Common myeloid progenitor, CD34-positive (primary cell): ENCODE data around the gene SEC61A1.

Experiments used
- CTCF ChIA-PET: fragments of 350-600 bp; sonication (Branson Sonifier 250); formaldehyde crosslinking; loops from one replicate; lab custom pipeline; 2021; ENCODE audit warnings: antibody characterized with exemption; lab: Charles Lee
- POLR2A ChIA-PET: fragments of 350-600 bp; sonication (Branson Sonifier 250); formaldehyde crosslinking; loops from one replicate; lab custom pipeline; 2021; ENCODE audit warnings: antibody characterized with exemption; lab: Charles Lee
- DNase-seq, 3 donors: peaks; one replicate each; pipeline versions ENCODE4 v3.0.0 to v3.0.0-alpha.2; 2013
- H3K27ac ChIP-seq, 2 experiments: 1 replicate in 1 of 2; 2 replicates in 1 of 2; pipeline ENCODE4 v1.7.0; 2013; ENCODE audit warnings: inconsistent platforms in 2 of 2, low read length in 2 of 2, mild to moderate bottlenecking in 2 of 2, low read depth in 1 of 2, moderate library complexity in 1 of 2; ENCODE audit not compliant: severe bottlenecking in 2 of 2, insufficient read depth in 1 of 2, poor library complexity in 1 of 2
- H3K27me3 ChIP-seq, 5 experiments: replicated peaks in 2 of 5; 1 replicate in 3 of 5; 2 replicates in 2 of 5; pipeline versions ENCODE4 v1.6.1 to v1.7.0; 2013; ENCODE audit warnings: low read length in 4 of 5, mild to moderate bottlenecking in 2 of 5, moderate library complexity in 2 of 5, inconsistent platforms in 1 of 5; ENCODE audit not compliant: insufficient read depth in 5 of 5, control insufficient read depth in 4 of 5
- H3K36me3 ChIP-seq, 4 experiments: 1 replicate in 2 of 4; 2 replicates in 2 of 4; pipeline versions ENCODE4 v1.6.1 to v1.7.0; 2013; ENCODE audit warnings: low read length in 3 of 4, control low read depth in 1 of 4, mild to moderate bottlenecking in 1 of 4; ENCODE audit not compliant: control insufficient read depth in 4 of 4, insufficient read depth in 4 of 4
- H3K4me1 ChIP-seq, 4 experiments: 1 replicate in 3 of 4; 2 replicates in 1 of 4; pipeline versions ENCODE4 v1.6.1 to v1.7.1; 2013; ENCODE audit warnings: low read length in 3 of 4, mild to moderate bottlenecking in 3 of 4, control low read depth in 1 of 4, inconsistent platforms in 1 of 4, moderate library complexity in 1 of 4; ENCODE audit not compliant: control insufficient read depth in 4 of 4, insufficient read depth in 4 of 4; ENCODE audit errors: control extremely low read depth in 1 of 4
- H3K4me3 ChIP-seq, 7 experiments: 1 replicate in 4 of 7; 2 replicates in 3 of 7; pipeline versions ENCODE4 v1.5.1 to v1.7.0; 2013; ENCODE audit warnings: mild to moderate bottlenecking in 7 of 7, low read length in 6 of 7, moderate library complexity in 6 of 7, inconsistent platforms in 2 of 7, low read depth in 2 of 7, control low read depth in 1 of 7; ENCODE audit not compliant: insufficient read depth in 4 of 7, control insufficient read depth in 1 of 7; ENCODE audit errors: extremely low read depth in 1 of 7
- H3K9me3 ChIP-seq, 5 experiments: 1 replicate in 4 of 5; 2 replicates in 1 of 5; pipeline versions ENCODE4 v1.6.1 to v1.7.1; 2013; ENCODE audit warnings: low read length in 4 of 5, mild to moderate bottlenecking in 2 of 5, inconsistent platforms in 1 of 5, low read depth in 1 of 5, moderate library complexity in 1 of 5; ENCODE audit not compliant: control insufficient read depth in 4 of 5, insufficient read depth in 2 of 5; ENCODE audit errors: control extremely low read depth in 1 of 5
- WGBS: methylation state at CpG from one replicate; pipeline ENCODE4 v1.1.5; 2013; ENCODE audit not compliant: insufficient coverage; 5-methylcytosine and 5-hydroxymethylcytosine counted together

SEC61A1 gene

GRCh38 chr3:128056258-128056657, 4.0 kb downstream of the SEC61A1 start:
- Histone ChIP-seq H3K9me3 (no peaks in the 10 kb centered on the region), H3K36me3 (peaks cover 25 to 66% (median 41%) of the 10 kb centered on the region in 4 experiments), H3K4me3 (no peak overlapping the region), H3K27ac (no peak overlapping the region), H3K27me3 (no peaks in the 10 kb centered on the region), H3K4me1 (peaks cover 15 to 28% (median 24%) of the 10 kb centered on the region in 4 experiments)
- ChIA-PET CTCF (interaction anchor here (0.9 to 1.5 kb wide), 5 partner anchors 10 to 21 kb away, joined by 3 to 5 read pairs (median 4); no protein-coding TSS in a partner anchor), POLR2A (interaction anchor here (0.9 kb wide), 1 partner anchor 10 kb away, joined by 3 read pairs; no protein-coding TSS in a partner anchor)
- DNase-seq = no peak
- WGBS = 93% methylated on average over 3 of the region's 4 CpGs

- 96% methylated on average over 8 of the region's 11 CpGs for WGBS
- DNase-seq = no peak
- ChIA-PET CTCF (no interaction called here), POLR2A (interaction anchor here (0.6 kb wide), 1 partner anchor 47 kb away, joined by 3 read pairs; no protein-coding TSS in a partner anchor)
- no peaks in the 10 kb centered on the region for H3K27me3 ChIP-seq
- H3K36me3 ChIP-seq = peaks cover 42 to 83% (median 69%) of the 10 kb centered on the region in 4 experiments
- no peaks in the 10 kb centered on the region for H3K4me1 ChIP-seq
- H3K4me3 ChIP-seq = no peak overlapping the region
- H3K27ac ChIP-seq = no peak overlapping the region
- no peaks in the 10 kb centered on the region for H3K9me3 ChIP-seq
Observed at GRCh38 chr3:128060473-128061381, 8.5 kb downstream of the SEC61A1 start.

DNA sequence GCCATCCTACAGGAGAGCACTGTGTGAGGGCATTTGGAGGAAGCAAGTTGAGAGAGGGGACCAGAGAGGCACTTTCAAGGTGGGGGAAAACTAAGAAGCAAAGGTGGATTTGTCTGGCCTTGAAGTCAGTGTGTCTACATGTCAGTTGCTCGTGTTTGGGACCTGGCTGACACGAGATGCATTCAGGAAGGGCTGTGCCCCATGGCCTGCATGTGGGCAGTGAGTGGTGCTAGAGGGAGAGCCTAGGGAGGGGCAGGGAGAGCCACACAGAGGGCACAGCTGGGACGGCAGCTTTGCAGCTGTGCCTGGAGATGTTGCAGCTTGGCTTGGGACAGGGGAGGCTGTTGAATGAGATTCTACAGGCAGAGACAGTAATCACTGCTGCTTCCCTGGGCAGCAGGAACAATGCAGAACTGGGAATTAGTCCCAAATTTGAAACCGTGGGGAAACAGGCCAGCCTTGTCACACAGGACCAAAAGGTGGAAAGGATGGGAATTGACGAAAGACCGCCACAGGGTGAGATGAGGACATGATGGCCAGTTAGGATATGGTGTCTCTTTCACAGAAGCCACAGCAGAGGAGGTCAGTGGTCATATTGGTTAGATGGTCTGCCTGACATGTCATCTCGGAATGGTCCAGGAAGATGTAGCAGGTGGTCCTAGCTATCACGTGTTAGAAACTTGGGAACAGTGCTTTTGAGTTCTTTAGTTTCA, 10.0 kb downstream of the SEC61A1 start:
- Histone ChIP-seq H3K27ac (no peak overlapping the region), H3K36me3 (peaks cover 42 to 89% (median 72%) of the 10 kb centered on the region in 4 experiments), H3K9me3 (no peaks in the 10 kb centered on the region), H3K27me3 (no peaks in the 10 kb centered on the region), H3K4me1 (no peaks in the 10 kb centered on the region), H3K4me3 (no peak overlapping the region)
- ChIA-PET CTCF (interaction anchor here (0.8 to 1.2 kb wide), 2 partner anchors 9 to 12 kb away, joined by 3 read pairs; no protein-coding TSS in a partner anchor), POLR2A (no interaction called here)
- DNase-seq = no peak
- 85% methylated on average over 8 of the region's 8 CpGs for WGBS

DNA sequence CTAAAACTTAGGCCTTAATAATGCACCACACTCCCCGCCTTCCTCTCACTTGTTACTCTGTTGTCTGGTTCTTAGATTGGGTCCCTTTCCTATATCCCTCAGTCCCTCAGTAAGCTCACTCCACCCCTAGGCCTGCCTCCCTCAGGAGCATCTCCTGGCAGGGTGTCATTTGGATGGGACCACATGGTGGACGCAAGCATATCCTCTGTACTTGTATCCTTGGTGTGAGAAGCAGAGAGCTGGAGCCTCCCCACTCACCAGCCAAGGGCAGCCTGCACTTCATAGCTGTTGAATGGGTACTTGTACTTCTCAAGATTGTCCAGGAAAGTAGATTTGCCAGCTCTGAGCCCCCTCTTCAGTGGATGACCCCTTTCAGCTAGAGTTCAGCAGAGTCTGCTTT, 11.6 kb downstream of the SEC61A1 start:
- Histone ChIP-seq H3K27me3 (no peaks in the 10 kb centered on the region), H3K4me3 (no peak overlapping the region), H3K27ac (no peak overlapping the region), H3K4me1 (no peaks in the 10 kb centered on the region), H3K9me3 (no peaks in the 10 kb centered on the region), H3K36me3 (peaks cover 40 to 97% (median 80%) of the 10 kb centered on the region in 4 experiments)
- ChIA-PET POLR2A (no interaction called here), CTCF (interaction anchor here (0.7 to 2.2 kb wide), 2 partner anchors 10 to 124 kb away, joined by 3 to 7 read pairs; no protein-coding TSS in a partner anchor)
- WGBS = 100% methylated on average over 1 of the region's 2 CpGs
- DNase-seq = no peak

DNA sequence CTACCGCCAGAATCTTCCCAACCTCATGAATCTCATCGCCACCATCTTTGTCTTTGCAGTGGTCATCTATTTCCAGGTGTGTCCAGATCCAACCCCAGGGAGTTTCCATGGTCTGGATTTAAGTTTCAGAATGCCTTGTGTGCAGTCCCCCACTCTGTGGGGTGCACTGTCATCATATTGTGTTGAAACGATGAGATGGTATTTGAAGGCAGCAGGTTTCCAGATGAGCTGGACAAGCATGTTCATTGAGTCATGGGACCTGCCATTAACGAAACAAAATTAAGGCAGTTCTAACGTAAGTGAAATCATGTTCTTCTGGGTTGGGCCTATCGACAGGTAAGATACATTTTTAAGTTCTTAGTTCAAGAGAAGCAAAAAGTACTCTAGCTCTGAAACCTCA, 12.7 kb downstream of the SEC61A1 start:
- POLR2A ChIA-PET = no interaction called here

DNA sequence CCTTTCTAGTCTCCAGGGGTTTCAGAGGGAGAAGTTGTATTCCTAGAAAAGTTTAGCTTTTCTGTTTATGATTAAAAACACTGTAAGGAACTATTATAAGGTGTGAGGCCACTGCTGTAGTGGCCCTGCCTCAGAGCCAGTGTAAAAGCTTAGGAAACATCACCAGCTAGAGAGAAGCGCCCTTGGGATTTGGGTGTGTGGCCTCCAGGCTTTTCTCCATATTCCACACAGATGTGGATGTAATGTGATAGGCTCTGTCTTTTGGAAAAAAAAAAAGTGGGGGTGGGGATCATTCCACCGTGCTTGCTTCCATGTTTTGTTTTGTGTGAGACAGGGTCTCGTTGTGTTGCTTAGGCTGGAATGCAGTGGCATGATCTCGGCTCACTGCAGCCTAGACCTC, 13.9 kb downstream of the SEC61A1 start:
- ChIA-PET CTCF (interaction anchor here (0.7 to 2.2 kb wide), 11 partner anchors 8 to 515 kb away, joined by 3 to 7 read pairs (median 4); no protein-coding TSS in a partner anchor), POLR2A (interaction anchor here (0.5 to 0.8 kb wide), 2 partner anchors 10 to 478 kb away, joined by 3 read pairs; no protein-coding TSS in a partner anchor)
- no peak overlapping the region for H3K4me3 ChIP-seq
- H3K27me3 ChIP-seq = no peaks in the 10 kb centered on the region
- H3K27ac ChIP-seq = no peak overlapping the region
- no peaks in the 10 kb centered on the region for H3K9me3 ChIP-seq
- peaks cover 42 to 98% (median 80%) of the 10 kb centered on the region in 4 experiments for H3K36me3 ChIP-seq
- 100% methylated on average over 4 of the region's 4 CpGs for WGBS
- DNase-seq = no peak
- no peaks in the 10 kb centered on the region for H3K4me1 ChIP-seq

More for the DNA sequence above, 12.7 kb downstream of the SEC61A1 start:
- H3K4me3 ChIP-seq = no peak overlapping the region
- H3K36me3 ChIP-seq = peaks cover 37 to 98% (median 80%) of the 10 kb centered on the region in 4 experiments
- no peaks in the 10 kb centered on the region for H3K4me1 ChIP-seq
- no peak for DNase-seq
- H3K9me3 ChIP-seq = no peaks in the 10 kb centered on the region
- H3K27me3 ChIP-seq = no peaks in the 10 kb centered on the region
- WGBS = 97% methylated on average over 4 of the region's 6 CpGs
- CTCF ChIA-PET = interaction anchor here (1.1 to 2.2 kb wide), 5 partner anchors 9 to 69 kb away, joined by 3 to 7 read pairs (median 5); no protein-coding TSS in a partner anchor
- H3K27ac ChIP-seq = no peak overlapping the region
